Stimulated activated CD4-positive, alpha-beta T cell treated with anti-CD3 and anti-CD28 coated beads, Interleukin-15, amount 100 ng/mL, for 48 hours (primary cell): ENCODE results near the gene MYOC.
"Not testable (repeated sequence)": the region's sequence is repeated elsewhere in the genome, so short reads cannot be mapped to it uniquely, and the experiment has no call there.

Experiments used
- DNase-seq, 2 donors: peaks; one replicate each; pipeline ENCODE4 v3.0.0-alpha.2; 2020; ENCODE audit warnings: low read depth in 2 of 2

Gene MYOC

DNA sequence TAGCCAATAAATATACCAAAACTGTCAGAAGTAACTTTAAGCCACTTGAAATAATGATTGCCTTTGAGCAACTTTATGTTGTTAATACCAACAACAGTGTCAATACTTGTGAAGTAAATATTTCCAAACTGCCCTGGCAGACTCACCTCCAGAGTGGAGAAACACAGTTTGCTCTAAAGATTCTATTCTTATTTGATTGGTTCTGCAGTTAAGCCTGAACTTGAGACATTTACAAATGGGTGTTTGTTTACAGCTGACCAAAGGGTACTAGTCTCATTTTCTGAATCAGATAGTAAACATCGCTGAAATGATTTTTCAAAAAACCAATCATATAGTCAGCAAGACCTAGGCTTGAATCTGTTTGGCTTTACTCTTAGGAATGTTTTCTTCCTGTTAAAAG is 1.3 kb upstream of the MYOC start:
- no peak for DNase-seq

DNA sequence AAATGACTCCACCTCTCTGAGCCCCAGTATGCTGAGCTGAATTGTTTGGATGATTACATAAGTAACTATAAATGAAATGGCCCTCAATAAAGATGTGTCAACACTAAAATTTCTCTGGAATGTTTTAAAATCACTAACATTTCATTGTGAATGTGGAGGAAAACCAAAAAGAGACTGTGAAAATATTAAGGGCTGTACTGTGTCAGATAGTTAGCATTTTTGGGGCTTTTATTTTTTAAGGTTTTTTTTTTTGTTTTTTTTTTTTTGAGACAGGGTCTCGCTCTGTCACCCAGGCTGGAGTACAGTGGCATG is 6.3 kb downstream of the MYOC start:
- no peak for DNase-seq

DNA sequence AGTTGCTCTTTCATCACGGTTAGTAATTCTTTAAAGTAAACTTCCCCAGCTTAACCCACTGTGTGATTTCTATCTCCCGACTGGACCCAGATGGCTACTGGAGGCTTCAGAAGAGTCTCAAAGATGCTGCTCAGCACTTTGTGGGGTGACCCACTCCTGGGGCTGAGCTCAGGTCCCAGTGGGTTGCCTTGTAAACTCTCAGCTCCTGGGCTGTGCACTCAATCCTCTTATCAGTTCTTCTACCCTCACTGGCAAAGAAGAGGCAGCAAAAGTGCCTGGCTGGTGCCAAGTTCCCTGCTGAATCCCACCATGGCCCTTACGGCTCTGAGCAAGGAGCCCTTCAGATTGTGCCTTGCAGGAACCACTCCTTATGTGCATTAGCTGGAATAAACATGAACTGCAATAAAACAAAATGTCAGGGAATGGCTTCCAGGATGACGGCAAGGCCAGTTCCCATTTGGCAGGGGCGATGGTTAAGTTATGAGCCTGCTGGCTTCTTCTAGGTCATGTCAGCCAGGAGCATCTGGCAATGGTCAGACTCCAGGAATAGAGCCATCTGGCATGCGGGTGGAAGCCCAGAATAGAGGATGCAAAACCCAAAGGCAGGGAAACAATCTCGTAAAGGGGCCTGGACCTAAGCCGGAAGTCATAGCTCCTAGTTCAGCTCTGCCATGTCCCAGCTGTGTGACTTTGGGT is 6.8 kb downstream of the MYOC start:
- DNase-seq = no peak

DNA sequence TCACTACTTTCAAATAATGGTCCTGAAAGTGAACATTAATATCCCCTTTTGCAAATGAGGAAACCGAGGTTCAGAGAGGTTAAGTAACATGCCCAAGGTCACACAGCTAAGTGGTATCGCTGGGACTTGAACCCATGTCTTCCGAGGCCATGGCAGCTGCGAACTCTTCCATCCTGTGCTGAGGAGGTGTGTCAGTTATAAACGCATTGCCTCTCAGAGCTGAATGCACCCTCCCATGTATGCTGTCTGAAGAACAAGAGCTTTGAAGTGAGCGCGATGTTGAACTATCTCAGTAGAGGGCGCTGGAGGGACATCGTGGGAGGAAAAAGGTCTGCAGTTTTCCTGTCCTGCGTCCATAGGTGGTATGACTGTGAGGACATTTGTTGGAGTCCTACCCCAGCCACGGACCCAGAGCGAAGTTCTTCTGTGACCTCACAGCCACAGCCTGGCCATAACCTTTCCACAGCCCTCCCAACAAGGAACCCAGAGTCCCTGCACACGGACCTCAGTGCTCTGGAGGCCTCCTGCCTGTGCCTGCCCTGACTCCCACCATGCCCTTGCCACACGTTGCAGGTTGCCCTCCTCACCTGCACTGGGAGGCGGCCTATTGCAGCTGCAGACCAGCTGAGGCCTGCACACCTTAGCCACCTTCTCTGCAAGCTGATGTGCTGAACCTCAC is 7.5 kb downstream of the MYOC start:
- DNase-seq = peak; percentile 46 to 66

DNA sequence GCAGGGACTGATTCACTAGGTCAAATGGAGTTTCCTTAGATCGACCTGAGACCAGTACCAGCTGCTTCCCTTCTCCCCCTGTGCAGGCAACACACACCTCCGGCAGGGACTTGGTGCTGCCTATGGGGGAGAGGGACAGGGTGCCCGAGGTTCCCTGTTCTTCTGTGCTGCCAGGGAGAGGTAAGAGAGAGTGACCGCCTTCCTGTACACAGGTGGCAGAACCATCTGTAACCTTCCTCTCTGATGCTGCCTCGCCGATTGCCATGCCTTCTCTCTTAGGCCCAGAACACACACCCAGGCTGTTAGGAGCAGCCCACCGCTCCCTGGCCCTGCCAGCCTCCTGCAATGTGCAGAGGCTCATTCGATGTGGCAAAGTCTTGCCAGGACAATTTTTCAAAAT is 9.3 kb downstream of the MYOC start:
- DNase-seq = no peak

DNA sequence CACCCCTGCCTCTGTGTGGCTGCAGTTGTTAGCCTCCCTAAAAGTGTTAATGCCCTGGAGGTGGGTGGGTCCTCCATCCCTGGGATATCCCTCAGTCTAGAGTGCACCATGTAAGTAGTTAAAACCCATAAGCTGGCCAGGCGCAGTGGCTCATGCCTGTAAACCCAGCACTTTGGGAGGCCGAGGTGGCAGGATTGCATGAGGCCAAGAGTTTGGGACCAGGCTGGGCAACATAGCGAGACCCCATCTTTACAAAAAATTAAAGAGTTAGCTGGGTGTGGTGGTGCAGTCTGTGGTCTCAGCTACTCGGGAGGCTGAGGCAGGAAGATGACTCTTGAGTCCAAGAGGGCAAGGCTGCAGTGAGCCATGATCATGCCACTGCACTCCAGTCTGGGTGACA is 10.3 kb downstream of the MYOC start:
- no peak for DNase-seq

DNA sequence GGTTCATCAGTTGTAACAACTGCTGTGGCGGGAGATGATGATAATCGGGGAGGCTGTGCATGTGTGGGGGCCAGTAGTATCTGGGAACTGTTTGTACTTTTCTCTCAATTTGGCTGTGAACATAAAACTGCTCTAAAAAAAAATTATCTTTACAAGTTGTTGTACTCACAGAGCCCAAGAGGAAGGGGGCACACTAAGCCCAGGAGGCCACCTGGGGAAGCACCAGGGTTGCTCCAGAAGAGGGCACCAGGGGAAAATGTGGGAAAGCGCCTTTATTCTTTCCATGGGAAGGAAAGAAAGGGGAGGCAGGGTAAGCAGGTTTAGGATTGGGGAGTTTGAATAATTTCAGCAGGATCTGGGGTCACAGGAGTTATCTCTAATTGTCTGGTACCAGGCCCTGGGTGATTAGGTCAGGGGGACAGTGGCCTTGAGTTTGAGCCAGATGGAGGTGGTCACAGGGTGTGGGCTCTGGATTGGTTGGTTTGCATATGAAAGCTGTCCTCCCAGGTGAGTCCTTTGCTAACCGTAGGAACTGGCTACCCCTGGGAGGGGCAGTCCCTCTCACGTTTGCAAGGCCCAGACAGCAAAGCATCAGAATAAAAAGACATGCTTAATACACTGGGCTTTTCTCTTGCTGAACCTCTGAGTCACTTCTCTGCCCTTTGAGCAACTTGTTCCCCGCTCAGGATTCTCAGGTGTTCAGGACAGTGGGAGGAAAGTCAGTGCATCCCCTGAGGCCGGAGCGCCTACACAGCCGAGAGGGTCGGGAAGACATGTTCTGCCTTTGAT is 11.2 kb downstream of the MYOC start:
- DNase-seq = no peak

DNA sequence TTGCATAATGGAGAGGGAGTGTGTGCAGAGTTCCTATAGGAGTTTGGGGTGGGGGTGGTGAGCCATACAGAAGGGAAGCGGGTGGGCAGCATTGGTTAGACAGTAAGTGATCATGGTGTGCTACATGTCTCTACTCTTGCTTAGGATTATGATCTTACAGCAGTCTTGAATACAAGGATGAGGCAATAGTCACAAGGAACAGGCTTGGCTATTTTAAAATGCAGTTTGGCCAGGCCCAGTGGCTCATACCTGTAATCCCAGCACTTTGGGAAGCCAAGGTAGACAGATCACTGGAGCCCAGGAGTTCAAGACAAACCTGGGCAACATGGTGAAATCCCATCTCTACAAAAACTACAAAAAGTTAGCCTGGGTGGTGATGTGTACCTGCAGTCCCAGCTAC is 12.3 kb downstream of the MYOC start:
- no peak for DNase-seq

DNA sequence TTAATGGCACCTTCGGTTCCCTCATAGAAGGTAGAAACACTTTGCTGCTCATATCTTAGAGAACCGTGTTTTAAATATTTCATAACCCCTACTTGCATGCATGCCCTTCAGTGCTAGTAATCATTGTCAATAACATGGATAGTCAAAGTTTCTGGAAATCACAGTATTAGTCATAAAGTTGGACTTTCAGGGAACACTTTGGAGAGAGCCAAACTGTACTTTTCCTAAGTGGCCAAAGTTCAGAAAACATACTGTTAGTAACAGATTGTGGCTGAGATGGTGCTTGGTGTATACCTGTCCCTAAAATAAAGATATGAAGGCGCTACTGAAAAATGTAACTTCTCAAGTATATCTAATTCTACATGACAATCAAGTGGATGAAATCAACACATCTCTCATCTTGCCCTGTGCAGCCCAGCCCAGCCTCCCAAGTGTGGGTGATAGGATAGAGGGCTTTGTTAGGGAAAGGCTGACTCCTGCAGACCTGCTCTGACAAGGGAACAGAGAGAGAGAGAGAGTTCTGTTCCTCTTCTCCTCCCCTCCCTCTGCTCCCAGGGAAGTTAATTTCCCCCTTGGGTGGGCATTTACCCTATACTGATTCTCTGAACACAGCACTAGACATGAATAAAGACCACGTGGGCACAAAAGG is 14.4 kb downstream of the MYOC start:
- no peak for DNase-seq

DNA sequence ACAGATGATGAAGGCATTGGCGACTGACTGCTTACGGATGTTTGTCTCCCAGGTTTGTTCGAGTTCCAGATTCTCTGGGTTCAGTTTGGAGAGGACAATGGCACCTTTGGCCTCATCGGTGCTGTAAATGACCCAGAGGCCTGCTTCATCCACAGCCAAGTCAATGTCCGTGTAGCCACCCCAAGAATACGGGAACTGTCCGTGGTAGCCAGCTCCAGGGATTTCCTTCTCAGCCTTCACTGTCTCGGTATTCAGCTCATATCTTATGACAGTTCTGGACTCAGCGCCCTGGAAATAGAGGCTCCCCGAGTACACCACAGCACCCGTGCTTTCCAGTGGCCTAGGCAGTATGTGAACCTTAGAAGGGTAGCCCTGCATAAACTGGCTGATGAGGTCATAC is 16.3 kb downstream of the MYOC start:
- no peak for DNase-seq

DNA sequence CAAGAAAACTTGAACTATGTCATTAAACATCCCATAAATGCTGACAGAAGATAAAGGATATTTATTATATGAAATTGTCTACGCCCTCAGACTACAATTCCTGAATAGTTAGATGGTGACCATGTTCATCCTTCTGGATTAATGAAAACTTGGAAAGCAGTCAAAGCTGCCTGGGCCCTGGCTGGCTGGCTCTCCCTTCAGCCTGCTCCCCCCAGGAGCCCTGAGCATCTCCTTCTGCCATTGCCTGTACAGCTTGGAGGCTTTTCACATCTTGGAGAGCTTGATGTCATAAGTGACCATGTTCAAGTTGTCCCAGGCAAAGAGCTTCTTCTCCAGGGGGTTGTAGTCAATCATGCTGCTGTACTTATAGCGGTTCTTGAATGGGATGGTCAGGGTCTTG is 16.8 kb downstream of the MYOC start:
- DNase-seq = no peak

DNA sequence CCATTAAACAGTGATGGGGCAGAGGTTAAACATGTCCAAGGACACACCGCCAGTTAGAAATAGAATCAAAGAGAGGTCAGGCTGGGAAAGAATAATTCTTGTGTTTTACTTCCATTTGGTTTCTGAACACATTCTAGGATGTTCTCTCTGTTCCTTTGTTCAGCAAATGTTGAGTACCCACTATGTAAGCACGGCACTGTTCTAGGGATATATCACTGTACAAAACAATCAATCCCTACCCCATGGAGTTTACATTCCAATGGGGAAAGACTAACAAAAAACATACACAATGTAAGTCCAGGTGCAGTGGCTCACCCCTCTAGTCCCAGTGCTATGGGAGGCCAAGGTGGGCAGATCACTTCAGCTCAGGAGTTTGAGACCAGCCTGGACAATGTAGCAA is 24.3 kb downstream of the MYOC start:
- DNase-seq = no peak

DNA sequence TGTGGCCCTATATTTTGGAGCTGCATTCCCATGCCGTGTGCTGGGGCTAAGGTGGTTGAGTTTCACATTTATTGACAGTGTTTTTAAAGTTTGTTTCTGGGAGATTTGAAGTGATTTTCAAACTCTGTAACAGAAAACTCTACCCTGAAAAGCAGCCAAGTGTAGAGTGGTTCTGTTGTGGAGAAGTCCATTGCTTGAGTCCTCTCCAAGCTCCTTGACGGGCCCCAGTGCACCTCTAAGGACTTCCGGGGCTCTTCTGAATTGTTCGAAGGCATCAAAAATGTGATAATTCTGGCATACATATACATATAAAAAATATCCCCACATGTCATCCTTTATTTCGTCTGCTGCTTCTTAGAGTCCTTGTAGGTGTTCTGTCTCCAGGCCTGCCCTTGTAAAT is 25.5 kb downstream of the MYOC start:
- DNase-seq = no peak

DNA sequence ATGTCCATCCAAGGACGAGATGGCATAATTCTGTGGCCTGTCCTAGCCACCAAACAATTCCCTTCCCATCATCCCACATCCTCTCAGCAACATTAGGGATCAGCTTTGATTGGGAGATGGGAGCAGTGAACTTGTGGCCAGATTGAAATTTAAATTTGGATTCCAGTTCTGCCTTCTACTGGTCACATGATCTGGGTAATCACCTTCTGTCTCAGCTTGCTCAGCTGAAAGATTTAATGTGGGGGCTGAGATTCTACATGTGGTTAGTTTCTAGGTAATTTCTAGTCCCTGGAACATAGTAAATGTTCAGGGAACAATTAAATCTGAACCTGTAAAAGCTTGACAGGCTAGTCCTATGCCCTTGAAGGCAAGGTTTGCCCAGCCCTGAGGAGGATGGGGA is 27.3 kb downstream of the MYOC start:
- DNase-seq = no peak

DNA sequence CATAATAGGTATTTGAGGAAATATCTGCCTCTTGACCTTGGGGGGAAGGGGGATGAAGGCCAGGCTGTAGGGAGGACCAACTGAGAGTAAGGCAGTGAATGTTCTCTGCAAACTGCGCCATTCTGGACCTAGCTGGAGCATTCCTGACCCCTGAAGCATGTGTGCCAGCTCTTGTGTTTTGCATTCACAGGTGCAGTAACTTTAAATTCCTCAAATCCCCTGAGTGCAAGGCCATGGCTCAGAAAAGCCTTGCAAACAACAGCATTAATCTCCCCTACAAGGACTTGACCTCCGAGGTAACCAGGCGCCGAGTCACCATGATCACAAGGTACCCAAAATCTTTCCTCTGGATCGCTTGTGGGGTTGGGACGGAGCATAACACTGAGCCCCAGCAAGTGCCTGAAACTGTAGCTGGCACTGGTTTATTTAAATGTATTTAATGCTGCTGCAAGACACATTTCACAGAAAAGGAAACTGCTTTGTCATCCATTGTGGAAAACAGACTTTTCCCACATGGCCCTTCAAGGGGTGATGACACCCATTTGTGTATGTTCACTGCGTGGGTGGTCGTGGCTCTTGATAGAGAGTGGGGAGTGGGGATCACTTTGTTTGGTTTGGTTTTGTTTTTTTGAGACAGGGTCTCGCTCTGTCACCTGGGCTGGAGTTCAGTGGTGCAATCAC is 28.7 kb downstream of the MYOC start:
- no peak for DNase-seq

DNA sequence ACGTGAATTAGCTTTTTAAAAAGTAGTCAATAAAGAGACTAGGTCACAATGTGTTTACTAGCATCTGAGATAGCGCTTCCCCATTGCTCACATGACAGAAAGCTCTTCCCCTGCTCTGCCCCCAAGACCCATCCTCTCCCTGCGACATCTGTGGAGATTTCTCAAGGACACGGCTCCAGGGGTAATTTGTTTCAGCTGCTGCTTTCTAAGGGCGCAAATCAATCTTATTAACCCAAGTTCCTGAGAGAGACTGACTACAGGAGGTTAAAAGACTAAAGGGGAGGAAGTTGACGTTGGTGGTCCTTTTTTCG is 30.4 kb downstream of the MYOC start, which contains the start of gene MYOCOS:
TSS of gene MYOCOS (plus strand) at position 92 of the 311 bp plus-strand sequence. CDS start 1,641 bp downstream, outside the sequence.
- DNase-seq = no peak

DNA sequence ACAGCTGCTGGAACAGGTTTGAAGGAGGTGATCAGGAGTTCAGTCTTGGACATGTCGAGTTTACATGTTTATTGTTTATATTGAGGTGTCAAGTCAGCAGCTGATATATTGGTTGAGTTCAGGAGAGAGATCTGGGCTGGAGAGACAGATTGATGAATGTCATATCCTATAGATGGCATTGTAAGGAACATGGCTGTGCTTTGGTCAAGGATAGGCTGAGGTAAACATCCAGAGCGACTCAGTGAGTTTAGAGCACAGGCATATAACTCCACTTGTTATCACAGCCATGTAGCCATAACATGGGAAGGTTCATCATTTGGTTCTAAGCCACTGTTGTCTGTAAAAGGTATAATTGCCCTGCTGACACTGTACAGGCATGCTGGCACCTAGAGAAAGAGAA is 35.9 kb downstream of the MYOC start:
- no peak for DNase-seq

DNA sequence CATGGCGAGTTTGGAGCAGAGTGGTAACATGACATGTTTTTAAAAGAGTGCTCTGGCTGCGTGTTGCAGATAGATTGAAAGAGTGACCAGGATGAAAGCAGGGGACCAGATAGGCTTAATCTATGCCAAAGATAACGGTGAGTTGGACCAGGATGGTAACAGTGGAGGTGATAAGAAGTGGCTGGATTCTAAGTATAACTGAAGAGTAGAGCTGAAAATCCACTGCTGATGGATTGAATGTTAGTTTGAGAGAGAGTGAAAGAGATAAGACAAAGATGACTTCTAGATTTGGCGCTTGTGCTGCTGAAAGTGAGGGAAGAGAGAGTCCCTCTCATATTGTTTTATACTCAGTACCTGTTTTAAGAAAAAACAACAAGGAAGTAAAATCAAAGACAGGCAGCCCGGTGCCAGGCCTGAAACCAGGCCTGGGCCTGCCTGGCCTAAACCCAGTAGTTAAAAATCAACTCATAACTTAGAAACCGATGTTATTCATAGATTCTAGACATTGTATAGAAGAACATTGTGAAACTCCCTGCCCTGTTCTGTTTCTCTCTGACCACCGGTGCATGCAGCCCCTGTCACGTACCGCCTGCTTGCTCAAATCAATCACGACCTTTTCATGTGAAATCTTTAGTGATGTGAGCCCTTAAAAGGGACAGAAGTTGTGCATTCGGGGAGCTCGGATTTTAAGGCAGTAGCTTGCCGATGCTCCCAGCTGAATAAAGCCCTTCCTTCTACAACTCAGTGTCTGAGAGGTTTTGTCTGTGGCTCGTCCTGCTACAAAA is 37.2 kb downstream of the MYOC start:
- DNase-seq = not testable (repeated sequence)

DNA sequence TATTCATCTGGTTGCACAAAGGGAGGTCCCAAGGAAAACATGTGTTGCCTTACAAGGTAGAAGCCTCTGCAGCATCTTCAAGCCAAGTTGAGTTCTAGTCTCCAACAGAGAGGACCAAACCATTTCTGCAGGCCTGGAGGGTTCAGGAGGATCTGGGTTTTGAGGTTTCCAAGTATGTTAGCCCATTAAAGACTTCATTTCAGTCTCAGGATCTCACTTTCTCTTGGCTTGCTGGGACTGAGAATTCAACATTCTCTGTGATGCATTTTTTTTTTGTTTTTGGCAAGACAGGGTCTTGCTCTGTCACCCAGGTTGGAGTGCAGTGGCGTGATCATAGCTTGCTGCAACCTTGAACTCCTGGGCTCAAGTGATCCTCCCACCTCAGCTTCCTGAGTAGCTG is 39.2 kb downstream of the MYOC start:
- no peak for DNase-seq

DNA sequence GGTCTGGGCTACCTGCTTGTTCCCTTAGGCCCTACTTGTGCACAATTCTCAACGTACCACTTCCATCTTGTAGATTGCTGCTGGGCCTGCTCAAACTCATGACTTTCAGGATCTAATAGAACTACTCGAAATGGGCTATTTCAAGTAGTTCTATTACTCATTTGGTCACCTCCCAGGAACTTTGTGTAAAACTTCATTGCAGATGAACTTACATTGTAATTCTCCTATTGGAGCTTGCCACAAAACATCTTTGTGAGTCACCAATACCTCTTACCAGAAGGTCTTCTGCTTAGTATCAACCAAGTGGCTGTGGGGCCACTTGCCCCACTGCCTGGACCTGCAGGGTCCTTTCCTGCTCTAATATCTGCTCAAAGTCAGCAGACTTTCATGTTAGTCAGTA is 41.2 kb downstream of the MYOC start:
- DNase-seq = no peak

DNA sequence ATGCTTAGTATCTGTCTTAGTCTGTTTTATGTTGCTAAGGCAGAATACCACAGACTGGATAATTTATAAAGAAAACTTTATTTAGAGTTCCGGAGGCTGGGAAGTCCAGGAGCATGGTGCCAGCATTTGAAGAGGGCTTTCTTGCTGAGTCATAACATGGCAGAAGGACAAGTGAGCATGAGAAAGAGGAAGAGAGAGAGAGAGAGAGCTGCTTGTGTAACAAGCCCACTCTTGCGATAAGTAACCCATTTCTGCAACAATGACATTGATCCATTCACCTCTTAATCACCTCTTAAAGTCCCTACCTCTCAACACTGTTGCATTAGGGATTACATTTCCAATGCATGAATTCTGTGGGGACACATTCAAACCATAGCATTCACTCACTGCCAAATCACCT is 42.1 kb downstream of the MYOC start:
- DNase-seq = no peak
